ENCODE data around the gene SRY.
"Not testable (repeated sequence)": the region's sequence is repeated elsewhere in the genome, so short reads cannot be mapped to it uniquely, and the experiment has no call there.

SRY gene

DNA sequence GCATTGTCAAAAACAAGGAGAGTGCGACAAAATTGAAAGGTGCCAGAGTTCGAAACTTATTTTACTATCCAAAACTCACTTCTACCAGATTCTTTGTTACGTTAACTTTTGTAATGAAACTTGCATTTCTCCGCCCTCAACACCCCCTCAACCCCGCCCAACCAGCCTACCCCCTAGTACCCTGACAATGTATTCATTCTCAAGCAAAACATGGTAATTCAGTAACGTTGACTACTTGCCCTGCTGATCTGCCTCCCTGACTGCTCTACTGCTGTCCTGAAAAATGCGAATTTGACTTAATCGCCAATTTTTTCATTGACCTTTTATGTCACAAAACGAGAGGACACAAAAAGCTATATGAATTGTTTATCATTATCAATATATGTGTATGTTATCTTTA, at the start of gene SRY:
Gene SRY (minus strand): TSS at position 83 of the 400 bp plus-strand sequence. CDS start 79 bp downstream, at position 4.
- no peak for DNase-seq (ENCODE audit: low read depth in 2 of 2)

DNA sequence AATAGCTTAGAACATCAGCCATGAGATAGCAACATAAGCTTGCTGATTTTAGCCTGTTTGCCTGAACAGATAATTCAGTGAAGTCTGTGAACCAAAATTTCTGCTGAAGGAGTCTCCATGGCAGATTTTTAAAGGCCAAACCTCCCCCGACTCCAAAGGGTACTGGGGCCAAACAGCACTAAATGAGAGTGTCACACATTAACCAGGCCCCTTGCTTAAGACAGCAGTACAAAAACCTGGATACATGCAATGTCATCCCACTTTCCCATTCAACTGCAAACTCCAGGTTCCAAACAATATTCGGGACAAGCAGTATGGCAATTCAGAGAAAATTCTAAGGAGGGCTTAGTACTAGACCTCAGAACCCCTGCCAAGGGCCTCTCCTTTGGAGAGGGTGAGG, 49.6 kb upstream of the SRY start:
- DNase-seq (ENCODE audit: low read depth in 2 of 2) = no peak

DNA sequence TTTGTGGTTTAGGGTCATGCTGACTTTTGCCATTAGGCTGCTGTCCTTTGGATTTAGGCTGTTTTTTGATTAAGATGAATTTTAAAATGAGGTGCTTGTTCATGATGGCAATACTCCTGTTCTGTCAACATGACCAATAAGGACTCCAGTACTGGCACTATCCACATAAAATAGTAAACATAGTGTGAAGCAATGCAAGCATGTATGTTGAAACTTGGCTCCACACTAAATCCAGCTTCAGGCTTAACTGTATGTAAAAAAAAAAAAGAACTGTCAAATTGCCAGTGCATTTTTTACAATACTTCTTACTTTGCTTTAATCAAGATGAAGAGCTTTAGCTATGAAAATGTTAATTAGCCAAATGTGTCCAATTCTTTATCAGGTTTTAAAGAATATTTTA, 47.7 kb upstream of the SRY start:
- DNase-seq (ENCODE audit: low read depth in 2 of 2) = no peak

GRCh38 chrY:2828497-2828896, 41.0 kb upstream of the SRY start:
- no peak for DNase-seq (ENCODE audit: low read depth in 2 of 2)

DNA sequence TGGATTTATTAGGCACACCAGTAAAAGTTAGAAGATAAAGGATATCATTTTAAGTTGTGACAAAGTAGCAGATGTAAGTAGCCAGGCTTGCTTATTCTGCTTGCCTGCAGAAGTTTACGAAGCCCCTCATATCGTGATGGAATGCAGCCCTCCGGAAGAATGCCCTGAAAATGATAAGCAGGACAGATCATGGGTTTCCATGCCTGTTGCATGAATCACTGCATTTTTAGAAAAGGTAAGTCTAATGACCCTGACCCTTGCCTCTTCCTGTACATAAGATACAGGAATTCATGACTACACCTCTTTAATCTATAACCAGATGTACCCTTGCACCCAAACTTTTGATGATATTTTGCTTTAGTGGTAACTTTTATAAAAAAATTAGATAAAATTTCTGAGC, 37.0 kb upstream of the SRY start:
- DNase-seq (ENCODE audit: low read depth in 2 of 2) = no peak

DNA sequence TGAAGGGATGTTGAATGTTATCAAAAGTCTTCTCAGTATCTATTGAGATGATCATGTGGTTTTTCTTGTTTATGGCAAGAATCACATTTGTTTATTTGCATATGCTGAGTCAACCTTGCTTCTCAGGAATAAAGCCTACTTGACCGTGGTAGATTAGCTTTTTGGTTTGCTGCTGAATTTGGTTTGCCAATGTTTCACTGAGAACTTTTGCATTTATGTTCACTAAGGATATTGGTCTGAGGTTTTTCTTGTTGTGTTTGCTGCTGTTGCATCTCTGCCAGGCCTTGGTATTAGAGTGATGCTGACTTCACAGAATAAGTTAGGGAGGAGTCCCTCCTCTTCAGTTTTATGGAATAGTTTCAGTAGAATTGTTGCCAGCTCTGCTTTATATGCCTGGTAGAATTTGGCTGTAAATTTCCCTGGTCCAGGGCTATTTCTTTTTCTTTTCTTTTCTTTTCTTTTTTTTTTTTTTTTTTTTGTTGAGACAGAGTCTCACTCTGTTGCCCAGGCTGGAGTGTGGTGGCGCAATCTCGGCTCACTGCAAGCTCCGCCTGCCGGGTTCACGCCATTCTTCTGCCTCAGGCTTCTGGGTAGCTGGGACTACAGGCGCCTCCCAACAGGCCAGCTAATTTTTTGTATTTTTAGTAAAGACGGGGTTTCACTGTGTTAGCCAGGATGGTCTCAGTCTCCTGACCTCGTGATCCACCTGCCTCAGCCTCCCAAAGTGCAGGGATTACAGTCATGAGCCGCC, 29.8 kb upstream of the SRY start:
- not testable (repeated sequence) for DNase-seq (ENCODE audit: low read depth in 2 of 2)

- DNase-seq (ENCODE audit: low read depth in 2 of 2) = no peak
These were observed 12.8 kb upstream of the SRY start for GRCh38 chrY:2800246-2800645.

GRCh38 chrY:2797991-2798390, 10.5 kb upstream of the SRY start:
- no peak for DNase-seq (ENCODE audit: low read depth in 2 of 2)

GRCh38 chrY:2796977-2797523, 9.6 kb upstream of the SRY start:
- DNase-seq (ENCODE audit: low read depth in 2 of 2) = no peak

GRCh38 chrY:2789756-2790155, 2.3 kb upstream of the SRY start:
- no peak for DNase-seq (ENCODE audit: low read depth in 2 of 2)

GRCh38 chrY:2786876-2787512, 488 bp downstream of the SRY start:
- DNase-seq (ENCODE audit: low read depth in 2 of 2) = no peak

All from activated CD4-positive, alpha-beta T cell treated with anti-CD3 and anti-CD28 coated beads for 24 hours (primary cell).